ENCODE data around the gene CCDC33.

Gene CCDC33

DNA sequence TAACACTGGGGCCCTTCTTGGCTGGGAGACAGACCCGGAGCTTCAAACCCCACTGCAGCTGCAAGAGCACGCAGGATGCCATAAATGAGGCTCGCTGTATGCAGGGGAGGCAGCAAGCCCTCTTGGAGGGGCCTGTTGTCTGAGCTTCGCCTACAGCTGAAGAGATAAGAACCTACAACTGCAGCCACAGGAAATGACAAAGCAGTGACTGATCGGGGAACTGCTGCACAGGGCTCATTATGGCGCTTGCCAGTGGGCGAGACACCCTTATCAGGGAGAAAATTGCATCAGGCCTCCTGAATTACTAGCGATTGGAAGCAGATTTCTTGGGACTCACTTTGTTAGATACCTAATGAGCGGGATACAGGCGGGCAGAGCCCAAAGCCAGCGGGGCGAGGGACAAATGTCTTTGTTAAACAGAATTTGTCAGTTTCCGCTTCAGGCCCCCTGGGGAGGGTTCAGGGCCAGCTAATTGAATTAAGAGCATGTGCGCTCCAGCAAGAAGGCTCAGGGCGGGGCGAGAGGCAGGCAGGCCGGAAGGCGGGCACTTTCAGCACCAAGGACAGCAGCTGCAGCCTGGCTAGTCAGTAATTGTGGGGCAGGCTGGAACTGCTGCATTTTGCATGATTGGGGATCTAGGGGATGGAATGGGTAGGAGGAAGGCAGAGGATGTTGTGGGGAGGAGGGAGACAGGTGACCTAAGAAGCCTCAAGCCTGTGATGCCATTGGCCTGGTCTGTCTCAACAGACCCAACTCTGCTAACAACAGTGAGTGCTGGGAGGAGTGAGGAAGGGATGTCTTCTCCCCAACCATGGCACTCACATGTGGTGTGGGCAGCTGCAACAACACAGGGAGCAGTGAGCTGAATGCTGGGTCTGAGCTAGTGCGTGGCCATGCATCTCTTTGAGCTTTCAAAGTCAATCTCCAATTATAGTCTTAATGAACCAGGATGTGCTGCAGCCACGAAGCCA, 55.3 kb downstream of the CCDC33 start:
- DNase-seq = peak; percentile 27

DNA sequence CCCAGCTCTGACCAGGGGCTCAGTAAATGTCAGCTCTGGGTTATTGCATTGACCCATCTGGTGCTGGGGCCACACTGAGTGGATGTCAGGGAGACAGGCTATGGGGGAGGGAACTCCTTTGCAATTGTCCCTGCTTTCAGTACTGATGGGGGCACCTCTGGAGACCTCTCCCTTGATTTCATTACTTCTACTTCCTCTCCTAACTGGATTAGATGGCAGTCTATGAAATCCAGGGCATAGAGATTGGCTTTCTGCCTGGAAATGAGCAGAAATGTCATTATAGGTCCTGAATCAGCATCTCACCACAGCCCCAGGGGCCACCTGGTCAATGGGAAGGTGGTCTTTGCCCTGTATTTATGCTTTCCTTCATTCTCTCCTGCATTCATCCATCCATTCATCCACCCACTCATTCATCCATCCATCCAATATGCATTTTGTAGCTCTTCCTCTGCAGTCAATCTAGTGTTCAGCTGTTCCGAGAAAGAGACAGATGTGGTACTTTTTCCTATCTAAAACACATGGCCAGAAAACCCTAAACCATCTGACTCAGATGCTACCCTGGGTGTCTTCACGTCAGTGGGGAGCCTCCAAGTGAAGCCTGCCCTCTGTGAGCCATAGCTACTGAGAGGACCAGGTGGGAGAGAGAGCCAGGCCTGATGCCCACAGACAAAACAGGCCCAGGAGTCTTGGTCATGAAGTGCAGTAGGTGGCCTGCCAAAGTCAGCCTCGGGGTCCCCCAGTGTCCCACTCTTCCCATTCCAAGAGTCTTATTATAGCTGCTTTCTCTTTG, 57.1 kb downstream of the CCDC33 start:
- DNase-seq = no peak

DNA sequence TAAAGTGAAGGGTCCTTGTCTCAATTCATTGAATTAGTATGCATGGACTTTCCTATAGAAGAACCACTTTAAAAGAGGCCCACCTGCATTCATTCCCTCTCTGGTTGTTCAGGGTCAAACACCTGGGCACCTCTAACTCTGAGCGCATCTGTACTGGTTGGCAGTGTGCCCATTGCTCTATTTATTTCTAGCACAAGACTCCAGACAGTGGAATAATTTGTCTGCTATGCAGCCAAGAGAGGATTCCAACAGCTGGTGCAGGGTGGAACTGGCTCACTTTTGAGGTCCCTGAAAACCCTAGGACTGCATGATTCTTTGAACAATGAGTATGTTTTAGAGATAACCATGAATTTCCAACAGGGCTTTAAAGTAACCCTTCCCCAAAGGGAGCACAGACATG, 57.9 kb downstream of the CCDC33 start:
- peak; percentile 21 for DNase-seq

DNA sequence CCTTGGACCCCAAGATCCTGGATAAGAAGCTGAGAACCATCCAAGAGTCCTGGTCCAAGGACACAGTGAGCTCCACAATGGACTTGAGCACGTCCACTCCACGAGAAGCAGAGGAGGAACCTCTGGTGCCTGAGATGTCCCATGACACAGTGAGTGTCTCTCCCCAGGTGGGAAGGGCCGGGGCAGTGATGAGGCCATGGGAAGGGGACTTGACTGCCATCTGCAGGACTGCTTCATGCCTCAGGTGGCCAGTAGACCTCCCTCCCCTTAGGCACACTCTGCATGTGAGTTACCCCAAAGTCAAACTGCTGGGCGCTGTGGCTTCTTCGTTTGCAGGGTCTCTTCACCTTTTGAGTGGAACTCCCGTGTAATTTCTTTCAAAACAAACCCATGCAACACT, 59.7 kb downstream of the CCDC33 start:
- DNase-seq = peak; percentile 22

DNA sequence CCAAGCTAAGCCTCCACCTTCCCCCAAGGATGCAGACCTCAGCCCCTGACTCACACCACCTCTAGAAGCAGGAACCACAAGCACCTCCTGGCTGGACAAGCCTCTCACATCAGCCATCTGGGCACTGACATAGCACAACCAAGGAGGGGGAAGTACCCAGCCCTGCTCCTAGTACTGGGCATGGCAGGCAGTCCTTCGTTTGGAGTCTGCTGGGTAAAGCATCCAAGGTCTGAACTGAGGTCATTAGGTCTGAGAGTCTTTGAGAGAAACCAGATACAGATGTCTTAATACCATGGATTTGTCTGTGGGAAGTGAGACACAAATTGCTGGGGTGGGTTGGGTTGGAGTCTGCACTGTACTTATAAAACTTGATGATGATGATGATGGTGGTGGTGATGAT, 61.8 kb downstream of the CCDC33 start:
- no peak for DNase-seq

DNA sequence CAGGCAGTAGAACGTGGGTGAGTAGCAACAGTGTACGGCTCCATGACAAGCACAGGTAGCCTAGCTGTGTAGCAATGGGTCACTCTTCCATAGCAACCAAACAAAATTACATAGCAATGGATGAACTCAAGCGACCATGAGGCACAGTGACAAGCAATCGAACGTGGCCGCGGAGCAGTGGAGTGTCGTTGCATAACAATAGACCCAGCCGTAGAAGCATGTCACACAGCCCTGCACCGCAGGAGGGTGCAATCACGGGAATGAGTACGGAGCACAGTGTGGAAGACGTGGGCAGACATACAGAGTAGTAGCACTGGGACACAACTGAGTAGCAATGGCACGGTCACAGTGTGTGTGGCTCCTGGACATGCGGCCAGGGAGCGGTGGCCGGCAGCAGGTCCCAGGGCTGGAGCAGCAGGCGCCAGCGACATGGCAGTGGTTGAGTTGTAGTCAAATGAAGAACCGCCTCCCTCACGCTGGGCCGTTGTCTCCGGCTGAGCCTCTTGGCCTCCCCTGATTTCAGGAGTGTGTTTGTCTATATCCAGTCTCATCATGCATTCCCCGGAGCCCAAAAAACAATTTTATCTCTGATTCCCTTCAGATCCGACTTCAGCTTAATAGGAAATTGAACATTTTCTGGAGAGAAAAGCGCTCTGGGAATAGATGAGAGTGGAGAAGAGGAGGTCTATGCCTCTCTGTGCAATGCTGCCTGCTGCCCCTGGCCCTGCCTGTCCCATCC, 64.1 kb downstream of the CCDC33 start:
- DNase-seq = no peak

DNA sequence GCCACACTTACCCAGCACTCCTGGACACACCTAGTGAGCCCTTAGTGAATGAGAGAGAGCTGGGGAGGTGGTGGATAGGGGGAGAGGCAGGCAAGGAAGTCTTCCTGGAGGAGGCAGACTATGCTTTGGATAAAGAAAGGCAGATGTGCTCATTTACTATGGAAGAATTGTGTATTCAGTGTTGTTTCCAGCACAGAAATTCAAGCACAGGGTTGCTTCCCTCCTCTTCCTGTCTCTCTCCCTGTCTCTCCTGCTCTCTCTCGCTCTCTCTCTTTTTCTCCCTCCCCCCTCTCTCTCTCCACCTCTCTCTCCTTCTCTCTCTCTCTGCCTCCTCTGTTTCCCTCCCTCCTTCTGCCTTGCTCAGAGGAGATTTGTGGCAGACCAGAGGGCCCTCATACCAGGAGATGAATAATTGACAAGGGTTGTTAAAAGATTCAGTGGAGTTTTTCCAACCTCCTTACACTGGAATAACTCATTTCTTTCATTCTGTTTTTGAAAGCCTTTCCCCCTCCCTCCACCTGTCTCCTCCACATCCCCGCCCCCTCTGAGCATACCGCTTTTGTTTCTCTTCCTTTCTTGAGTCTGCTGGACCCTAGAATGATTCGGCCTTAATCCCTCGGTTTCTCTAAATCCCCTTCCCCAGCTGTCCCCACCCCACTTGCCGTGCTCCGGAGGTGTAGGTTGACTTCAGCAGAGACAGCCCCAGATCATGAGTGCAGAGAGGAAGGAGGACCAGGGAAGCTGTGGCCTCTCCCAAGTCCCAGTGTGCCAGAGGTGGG, 65.6 kb downstream of the CCDC33 start:
- DNase-seq = no peak

DNA sequence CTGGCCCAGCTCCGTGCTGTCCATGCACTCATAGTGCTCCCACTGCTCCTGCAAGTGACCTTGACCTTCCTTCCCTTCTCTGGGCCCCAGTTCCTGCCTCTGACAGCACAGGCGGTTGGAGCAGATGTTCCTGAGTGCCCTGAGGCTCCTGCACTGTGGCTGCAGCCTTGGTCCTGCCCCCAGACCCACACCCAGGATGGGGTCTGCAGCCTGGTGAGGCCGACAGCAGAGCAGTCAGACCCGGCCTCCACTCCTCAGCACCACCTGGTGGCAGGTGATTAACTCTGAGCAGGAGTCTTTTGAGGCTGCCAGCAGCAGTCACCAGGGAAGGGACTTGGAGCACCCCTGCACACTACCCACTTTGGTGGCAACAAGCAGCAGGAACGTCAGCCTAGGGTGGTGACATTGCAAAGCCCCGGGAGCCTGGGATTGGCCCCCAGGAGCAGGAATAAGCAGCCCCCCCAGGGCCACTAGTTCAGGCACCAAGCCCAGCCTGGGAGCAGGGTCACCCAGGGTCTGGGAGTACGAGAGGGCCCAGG, 66.8 kb downstream of the CCDC33 start:
- peak; percentile 64 for DNase-seq

DNA sequence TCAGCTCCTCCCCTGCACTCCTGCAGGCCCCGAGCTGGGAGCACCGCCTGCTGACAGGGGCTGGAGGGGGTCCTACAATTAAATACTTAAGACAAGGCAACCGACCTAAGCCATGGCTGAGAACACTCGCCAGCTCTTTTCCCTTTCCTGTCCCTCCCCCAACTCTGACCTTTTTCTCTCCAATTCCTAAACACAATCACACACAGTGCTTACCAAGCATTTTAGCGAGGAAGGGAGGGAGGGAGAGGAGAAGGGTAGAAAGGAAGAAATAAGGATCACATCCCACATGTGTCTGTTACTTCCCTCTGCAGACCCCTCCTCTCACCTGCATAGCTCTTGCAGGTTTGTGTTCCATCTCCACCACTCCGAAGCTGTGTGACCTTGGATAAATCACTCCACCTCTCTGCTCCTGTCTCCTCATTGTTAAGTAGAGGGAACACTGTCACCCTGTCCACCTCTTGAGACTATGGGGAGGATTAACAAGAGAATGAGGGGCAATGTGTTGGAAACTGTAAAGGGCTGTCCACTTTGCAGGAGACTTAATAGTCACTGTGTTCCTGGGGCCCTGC, 67.7 kb downstream of the CCDC33 start:
- DNase-seq = no peak

DNA sequence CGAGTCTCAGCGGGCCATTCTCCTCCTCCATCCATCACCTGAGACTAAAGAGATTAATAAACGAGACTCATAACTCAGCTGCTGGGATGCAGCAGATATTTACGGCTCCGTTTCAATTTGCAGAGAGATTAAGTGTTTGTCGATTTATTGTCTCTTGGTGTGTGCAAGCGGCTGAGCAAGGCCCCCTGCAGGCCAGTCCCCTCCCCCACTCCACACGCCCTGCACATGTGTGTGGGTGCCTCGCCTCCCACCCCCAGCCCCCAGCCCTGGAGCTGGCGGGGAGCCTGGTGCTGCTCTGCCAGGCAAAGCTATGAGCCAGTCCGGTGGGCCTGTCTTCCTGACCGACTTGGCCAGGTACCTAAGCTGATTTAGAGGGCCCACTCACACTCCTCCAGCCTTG, 68.3 kb downstream of the CCDC33 start:
- no peak for DNase-seq

DNA sequence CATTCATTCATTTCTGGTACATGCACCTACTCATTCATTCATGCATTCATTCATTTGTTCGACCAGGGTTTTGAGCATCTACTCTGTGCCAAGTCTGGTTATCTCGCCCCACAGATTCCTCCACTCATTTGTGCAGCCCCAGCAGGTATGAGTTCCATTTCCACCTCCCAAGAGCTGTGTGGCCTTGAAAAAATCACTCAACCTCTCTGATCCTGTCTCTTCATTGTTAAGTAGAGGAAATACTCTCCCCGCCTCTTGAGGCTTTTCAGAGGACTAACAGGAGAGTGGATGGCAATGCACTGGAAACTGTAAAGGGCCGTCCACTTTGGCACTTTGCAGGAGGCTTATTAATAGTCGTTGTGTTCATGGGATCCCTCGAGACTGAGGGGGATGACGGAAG, 69.6 kb downstream of the CCDC33 start:
- DNase-seq = no peak

DNA sequence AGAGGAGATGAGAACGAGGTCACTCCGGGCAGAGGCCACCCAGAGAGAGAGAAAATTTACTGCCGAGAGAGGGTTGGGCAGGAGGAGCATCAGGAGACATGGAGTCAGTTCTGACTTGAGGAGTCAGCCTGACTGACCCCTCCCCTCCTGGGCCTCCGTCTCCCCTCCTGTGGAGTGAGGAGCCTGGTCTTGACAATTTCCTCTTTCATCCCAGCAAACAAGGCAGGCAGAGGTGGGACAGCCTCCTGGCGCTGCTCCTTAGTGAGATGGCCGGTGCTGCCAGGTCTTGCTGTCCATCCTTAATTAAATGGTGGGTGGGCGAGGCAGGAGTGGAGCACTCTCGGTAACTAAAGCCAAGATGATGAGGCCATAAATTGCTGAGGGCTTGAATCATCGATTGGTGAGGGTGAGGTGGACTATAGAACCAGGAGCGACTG, 70.7 kb downstream of the CCDC33 start:
- DNase-seq = no peak

DNA sequence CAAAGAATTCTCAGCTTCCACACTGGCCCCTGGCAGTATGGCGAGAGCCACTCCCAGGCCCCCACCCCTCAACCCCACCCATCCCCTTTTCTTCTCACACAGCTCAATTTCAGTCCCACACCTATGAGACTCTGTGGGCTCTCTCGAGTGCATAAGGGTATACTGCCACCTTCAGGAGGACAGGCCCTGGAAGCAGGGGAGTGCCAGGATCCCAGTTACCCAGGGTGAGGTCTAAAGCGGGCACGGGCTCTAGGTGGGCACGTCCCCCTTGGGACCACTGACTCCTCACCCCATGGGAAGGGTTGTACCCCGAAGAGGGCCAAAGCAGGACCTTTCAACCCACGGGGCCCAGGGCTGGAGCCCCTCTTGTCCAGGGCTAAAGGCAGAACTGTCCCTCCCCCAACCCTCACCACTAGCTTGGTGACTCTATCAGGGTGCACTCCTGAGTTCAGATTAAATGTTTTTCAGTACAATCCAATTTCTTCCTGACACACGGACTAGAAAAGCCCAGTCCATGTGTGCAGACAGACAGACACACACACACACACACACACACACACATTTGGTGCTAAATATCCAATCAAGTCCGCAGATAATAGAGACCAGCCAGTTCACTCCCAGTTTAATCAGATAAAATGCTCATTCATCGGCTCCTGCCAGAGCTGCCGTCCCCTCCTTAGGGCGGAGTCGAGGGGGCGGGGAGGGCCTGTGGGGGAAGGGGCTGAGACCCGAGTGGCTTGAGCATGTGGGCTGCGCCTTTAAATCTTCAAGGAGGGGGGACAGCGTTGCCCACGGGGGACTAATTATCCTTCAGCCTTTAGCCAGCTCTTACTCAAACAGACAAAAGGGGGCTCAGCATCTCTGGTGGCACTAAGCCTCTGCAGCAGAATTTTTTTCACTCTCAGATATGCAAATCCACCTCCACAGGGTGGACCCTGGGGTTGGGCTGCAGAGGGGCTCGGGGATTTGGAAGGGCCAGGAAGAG, 72.0 kb downstream of the CCDC33 start:
- peak; percentile 78 for DNase-seq

DNA sequence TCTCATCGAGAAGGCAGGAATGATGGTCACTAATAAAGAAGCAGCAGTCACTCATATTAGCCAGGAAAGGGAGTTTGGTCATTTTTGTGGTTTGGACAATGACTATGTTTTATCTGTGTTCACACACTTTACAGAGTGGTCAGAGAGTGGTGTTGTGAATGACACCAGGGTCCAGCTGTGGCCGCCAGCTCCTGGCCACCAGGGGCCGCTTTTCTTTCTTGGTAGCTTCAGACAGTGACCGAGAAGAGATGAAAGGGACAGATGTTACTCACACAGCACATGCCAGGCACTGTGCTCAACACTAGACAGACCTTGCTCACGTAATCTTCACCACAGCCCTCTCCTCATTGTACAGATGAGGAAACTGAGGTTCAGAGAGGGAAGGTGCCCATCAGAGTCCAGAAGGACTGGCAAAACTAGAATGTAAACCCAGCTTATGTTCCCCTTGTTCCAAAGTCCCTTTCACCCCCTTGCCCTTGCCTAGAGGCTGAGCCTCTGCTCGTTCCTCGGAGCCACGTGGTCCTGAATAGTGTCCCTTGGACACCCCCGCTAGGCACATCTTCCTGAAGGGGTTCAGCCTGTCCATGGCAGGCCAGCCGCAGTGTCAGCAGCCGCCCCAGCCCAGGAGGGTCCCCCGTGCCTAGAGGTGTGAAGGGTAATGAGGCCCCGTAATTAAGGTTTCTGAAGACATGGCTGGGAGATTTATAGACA, 75.8 kb downstream of the CCDC33 start:
- peak; percentile 80 for DNase-seq

DNA sequence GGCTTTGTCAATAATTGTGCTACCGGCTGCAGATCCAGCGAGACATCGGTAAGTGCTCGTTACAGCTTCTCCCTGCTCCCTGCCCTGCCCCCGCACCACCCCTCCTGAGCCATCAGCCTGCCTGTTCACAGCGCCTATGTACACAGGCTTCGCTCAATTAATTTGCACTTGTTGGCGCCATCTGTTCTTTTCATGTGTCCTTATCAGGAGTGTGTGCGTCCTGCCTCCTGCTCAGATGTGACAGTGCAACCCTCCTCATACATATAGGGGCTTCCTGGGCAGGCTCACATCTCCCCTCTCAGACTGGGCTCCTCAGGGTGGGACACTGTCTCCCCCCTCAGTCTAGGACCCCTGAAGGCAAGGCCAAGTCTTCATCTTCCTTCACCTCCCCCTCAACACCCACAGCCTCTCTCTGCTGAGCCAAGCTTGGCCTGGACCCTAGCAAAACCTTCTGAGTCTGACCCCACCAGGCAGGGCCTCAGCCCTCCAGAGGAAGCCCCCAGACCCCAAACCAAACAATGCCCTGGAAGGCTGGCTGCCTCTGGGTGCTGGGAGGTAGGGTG, 76.4 kb downstream of the CCDC33 start:
- DNase-seq = peak; percentile 94

DNA sequence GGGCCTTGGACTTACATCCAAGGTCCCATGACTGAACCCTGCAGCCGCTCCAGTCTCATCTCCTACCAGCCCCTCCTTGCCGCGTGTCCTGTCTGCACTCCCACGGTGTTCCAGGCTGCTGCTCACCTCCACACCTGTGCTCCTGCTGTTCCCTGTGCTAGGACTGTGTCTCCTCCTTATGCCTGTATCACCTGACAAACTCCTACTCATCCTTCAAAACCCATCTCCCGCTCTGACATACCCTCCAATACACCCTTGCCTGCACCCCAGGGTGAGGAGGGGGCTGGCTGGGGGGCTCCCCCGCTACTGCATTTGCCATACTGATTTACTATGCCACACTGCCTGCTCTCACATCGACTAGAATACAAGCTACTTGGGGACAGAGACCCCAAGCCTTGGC, 77.8 kb downstream of the CCDC33 start:
- no peak for DNase-seq

DNA sequence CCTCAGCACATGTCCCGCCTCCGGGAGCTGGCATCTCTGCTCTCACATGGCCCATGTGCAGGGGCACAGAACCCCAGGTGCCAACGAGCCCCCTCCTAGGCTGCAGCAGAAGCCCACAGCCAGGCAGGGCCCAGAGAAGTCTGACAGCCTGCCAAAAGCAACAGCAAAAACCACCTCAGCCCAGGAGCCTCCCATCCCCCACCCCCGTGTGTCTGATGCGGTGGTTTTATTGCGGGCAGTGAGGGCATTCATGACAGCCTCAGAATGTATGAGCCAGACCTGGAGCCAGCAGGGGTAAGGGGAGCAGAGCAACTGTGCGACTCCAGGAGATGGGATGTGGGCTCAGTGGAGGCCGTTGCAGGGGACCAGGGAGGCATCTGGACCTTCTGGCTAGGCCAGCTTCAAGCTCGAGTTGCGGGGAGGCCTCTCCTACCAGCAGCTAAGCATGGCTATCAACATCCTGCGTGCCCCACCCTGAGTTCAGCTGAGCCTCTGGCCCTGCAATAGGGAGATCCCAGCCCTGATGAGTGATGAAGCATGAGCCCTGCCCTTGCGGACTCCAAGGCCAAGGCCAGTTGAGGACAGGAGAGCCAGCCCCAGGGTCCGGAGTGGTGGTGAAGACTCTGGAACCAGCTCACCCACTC, 78.8 kb downstream of the CCDC33 start:
- no peak for DNase-seq

DNA sequence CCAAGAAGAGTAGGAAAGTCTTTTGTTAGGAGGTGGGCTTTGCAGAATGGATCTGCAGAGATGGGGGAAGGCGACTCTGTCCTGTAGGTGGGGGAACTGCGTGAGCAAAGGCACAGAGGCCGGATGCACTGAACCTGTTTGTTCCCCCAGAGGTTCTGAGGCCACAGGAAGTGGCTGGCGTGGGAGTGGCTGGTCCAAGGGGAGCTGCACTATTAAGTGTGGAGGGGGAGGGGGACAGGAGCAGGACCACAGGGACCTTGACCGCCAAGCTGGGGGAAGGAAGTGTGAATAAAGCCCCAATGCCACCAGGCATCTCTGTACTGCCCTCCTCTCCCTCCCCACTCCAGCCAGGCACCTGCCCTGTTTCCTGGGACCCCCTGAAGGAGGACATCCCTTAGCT, 79.5 kb downstream of the CCDC33 start:
- DNase-seq = no peak

DNA sequence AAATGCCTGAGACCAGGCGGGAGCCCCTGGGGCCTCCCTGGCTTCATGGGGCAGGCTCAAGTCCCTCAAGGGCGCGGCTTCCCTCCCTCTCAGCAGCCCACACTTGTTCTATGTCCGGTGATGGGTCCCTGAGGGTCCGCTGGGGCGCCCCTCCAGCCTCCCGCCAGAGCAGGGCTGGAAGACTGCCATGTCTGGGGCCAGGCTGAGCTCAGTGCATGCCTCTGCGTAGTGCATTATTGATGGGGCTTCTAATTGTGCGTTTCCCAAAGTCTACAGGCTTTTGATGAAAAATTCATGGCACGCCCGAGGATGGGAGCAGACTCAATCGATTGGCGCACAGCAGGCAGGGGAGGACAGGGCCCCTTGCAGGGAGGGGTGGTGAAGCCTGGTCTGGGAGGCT, 80.0 kb downstream of the CCDC33 start:
- no peak for DNase-seq
